ENCODE measurements around the gene CRAMP1.

DNA sequence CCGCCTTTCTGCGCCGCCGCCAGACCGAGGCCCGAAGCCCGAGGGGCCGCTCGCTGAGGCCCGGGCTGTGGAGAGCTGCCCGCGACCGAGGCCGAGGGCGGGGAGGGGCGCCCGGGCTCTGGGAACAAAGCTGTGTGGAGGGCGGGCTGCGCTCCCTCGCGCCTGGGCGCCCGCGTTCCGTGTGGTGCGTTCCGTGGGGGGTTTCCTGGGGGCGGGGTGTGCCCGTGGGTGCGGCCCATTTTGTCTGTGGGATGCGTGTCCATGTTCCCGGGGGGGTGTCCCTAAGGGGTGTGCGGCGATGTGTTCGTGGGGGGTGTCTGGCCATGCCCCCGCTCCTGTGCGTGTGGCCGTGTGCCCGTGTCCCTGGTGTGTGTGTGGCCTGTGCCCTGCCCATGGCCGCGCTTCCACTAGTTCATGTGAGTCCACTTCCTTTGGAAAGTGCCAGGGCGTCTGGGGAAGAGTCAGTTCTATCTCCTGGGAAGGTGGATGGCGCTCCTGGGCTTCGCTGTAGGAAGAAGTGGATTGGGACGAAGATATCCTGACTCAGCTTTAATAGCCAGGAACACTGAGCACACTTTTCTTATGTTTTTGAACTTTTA lies 66.4 kb downstream of the CRAMP1 start:
- no peak for TF ChIP-seq EZH2 (IDR thresholded peaks at IDR 0.05; ENCODE audit: insufficient read depth, poor library complexity, severe bottlenecking)
- TF ChIP-seq EZH2phosphoT487 (IDR thresholded peaks at IDR 0.05; ENCODE audit: insufficient read depth, low read depth), result no peak

All from GM23248 (cell line).